ENCODE results near the gene CELSR1.

Gene CELSR1

GRCh38 chr22:46569848-46570695 lies 32.7 kb upstream of the CELSR1 start:
- Histone ChIP-seq H3K27ac (replicated peaks) (no peak overlapping the region), H3K4me3 (replicated peaks; ENCODE audit: insufficient read depth, low read length) (no peak overlapping the region), H3K27me3 (ENCODE audit: insufficient read depth, poor library complexity, severe bottlenecking) (no peaks in the 10 kb centered on the region)
- DNase-seq (ENCODE audit: low read depth in 1 of 2, low spot score in 1 of 2): no peak
- TF ChIP-seq CTCF (IDR thresholded peaks at IDR 0.05; ENCODE audit: insufficient read depth, low read length): no peak
- TF ChIP-seq SPI1 (IDR thresholded peaks at IDR 0.05; ENCODE audit: borderline replicate concordance, low read depth): no peak
- TF ChIP-seq REST (IDR thresholded peaks at IDR 0.05; ENCODE audit: insufficient replicate concordance, low read depth): no peak
- no peak for TF ChIP-seq GABPA (IDR thresholded peaks at IDR 0.05; ENCODE audit: low read depth)
- no peak for TF ChIP-seq POLR2AphosphoS5 (IDR thresholded peaks at IDR 0.05; ENCODE audit: low read depth)

- Histone ChIP-seq H3K27ac (replicated peaks) (no peak overlapping the region), H3K27me3 (ENCODE audit: insufficient read depth, poor library complexity, severe bottlenecking) (no peaks in the 10 kb centered on the region), H3K4me3 (replicated peaks; ENCODE audit: insufficient read depth, low read length) (no peak overlapping the region)
- DNase-seq (ENCODE audit: low read depth in 1 of 2, low spot score in 1 of 2): no peak
- no peak for TF ChIP-seq POLR2AphosphoS5 (IDR thresholded peaks at IDR 0.05; ENCODE audit: low read depth)
- no peak for TF ChIP-seq SPI1 (IDR thresholded peaks at IDR 0.05; ENCODE audit: borderline replicate concordance, low read depth)
- TF ChIP-seq REST (IDR thresholded peaks at IDR 0.05; ENCODE audit: insufficient replicate concordance, low read depth): no peak
- no peak for TF ChIP-seq CTCF (IDR thresholded peaks at IDR 0.05; ENCODE audit: insufficient read depth, low read length)
Observed at GRCh38 chr22:46569055-46569847, 31.8 kb upstream of the CELSR1 start.

GRCh38 chr22:46568102-46568809 lies 30.8 kb upstream of the CELSR1 start:
- TF ChIP-seq POLR2AphosphoS5 (IDR thresholded peaks at IDR 0.05; ENCODE audit: low read depth) (no peak), REST (IDR thresholded peaks at IDR 0.05; ENCODE audit: insufficient replicate concordance, low read depth) (no peak), CTCF (IDR thresholded peaks at IDR 0.05; ENCODE audit: insufficient read depth, low read length) (no peak), SPI1 (IDR thresholded peaks at IDR 0.05; ENCODE audit: borderline replicate concordance, low read depth) (no peak), GABPA (IDR thresholded peaks at IDR 0.05; ENCODE audit: low read depth) (no peak)
- Histone ChIP-seq H3K27ac (replicated peaks) (no peak overlapping the region), H3K4me3 (replicated peaks; ENCODE audit: insufficient read depth, low read length) (no peak overlapping the region), H3K27me3 (ENCODE audit: insufficient read depth, poor library complexity, severe bottlenecking) (no peaks in the 10 kb centered on the region)
- DNase-seq (ENCODE audit: low read depth in 1 of 2, low spot score in 1 of 2): no peak
